OCI-LY1 (cell line): ENCODE results near the gene MIS18BP1.

Source experiments
- H2AFZ ChIP-seq: fragments of 200-600 bp; sonication (generic), shearing (Covaris generic); 2 replicates; pipeline ENCODE4 v1.6.0; 2014; ENCODE audit warnings: antibody characterized with exemption, mild to moderate bottlenecking, low read length
- H3F3A ChIP-seq: fragments of 200-600 bp; sonication (generic), shearing (Covaris generic); 2 replicates; pipeline ENCODE4 v1.6.0; 2014; ENCODE audit warnings: mild to moderate bottlenecking, antibody characterized with exemption, low read length, moderate library complexity; ENCODE audit not compliant: insufficient read depth
- H3K27ac ChIP-seq: fragments of 200-600 bp; sonication (generic); 2 replicates; pipeline ENCODE4 v1.5.1; 2014; ENCODE audit warnings: low read length, mixed run types, mild to moderate bottlenecking, low read depth; ENCODE audit not compliant: poor library complexity, severe bottlenecking
- H3K27me3 ChIP-seq: fragments of 200-600 bp; sonication (generic); 2 replicates; pipeline ENCODE4 v1.6.0; 2014; ENCODE audit warnings: antibody characterized with exemption, mild to moderate bottlenecking, low read length, moderate library complexity; ENCODE audit not compliant: insufficient read depth
- H3K36me3 ChIP-seq: fragments of 200-600 bp; sonication (generic); 2 replicates; pipeline ENCODE4 v1.6.1; 2014; ENCODE audit warnings: mild to moderate bottlenecking, antibody characterized with exemption, low read length, moderate library complexity, mixed read lengths; ENCODE audit not compliant: insufficient read depth
- H3K4me1 ChIP-seq: fragments of 200-600 bp; sonication (generic); 2 replicates; pipeline ENCODE4 v1.5.1; 2014; ENCODE audit warnings: mild to moderate bottlenecking, low read length, moderate library complexity; ENCODE audit not compliant: insufficient read depth, severe bottlenecking
- H3K4me2 ChIP-seq: fragments of 200-600 bp; sonication (generic), shearing (Covaris generic); 2 replicates; pipeline ENCODE4 v1.6.1; 2014; ENCODE audit warnings: low read length
- H3K4me3 ChIP-seq: fragments of 200-600 bp; sonication (generic); 2 replicates; pipeline ENCODE4 v1.5.1; 2014; ENCODE audit warnings: low read length, low read depth, mild to moderate bottlenecking, mixed read lengths; ENCODE audit not compliant: poor library complexity, severe bottlenecking
- H3K79me2 ChIP-seq: fragments of 200-600 bp; shearing (Covaris generic); 2 replicates; pipeline ENCODE4 v1.6.1; 2016; ENCODE audit warnings: mixed run types, low read length, mixed read lengths; ENCODE audit not compliant: insufficient read depth
- H3K9ac ChIP-seq: fragments of 200-600 bp; sonication (generic), shearing (Covaris generic); 2 replicates; pipeline ENCODE4 v1.6.1; 2014; ENCODE audit warnings: mild to moderate bottlenecking, low read length, mixed read lengths
- H3K9me2 ChIP-seq: fragments of 200-600 bp; sonication (generic), shearing (Covaris generic); 2 replicates; pipeline ENCODE4 v1.6.1; 2014; ENCODE audit warnings: low read depth, mild to moderate bottlenecking, low read length, mixed read lengths
- H3K9me3 ChIP-seq: fragments of 200-600 bp; shearing (Covaris generic); 2 replicates; pipeline ENCODE4 v1.6.1; 2014; ENCODE audit warnings: low read length, mixed read lengths
- H4K20me1 ChIP-seq: fragments of 200-600 bp; sonication (generic), shearing (Covaris generic); 2 replicates; pipeline ENCODE4 v1.6.0; 2016; ENCODE audit warnings: mild to moderate bottlenecking, low read length; ENCODE audit not compliant: insufficient read depth
- EZH2 ChIP-seq: fragments of 200-600 bp; sonication (generic), shearing (Covaris generic); IDR thresholded peaks from 2 replicates; pipeline ENCODE4 v1.8.0; 2017; ENCODE audit warnings: borderline replicate concordance, mixed run types, mild to moderate bottlenecking, antibody characterized with exemption, low read length, moderate library complexity, mixed read lengths
- TF ChIP-seq, protein P1 (sequence below): fragments of 200-600 bp; sonication (generic), shearing (Covaris generic); IDR thresholded peaks from 2 replicates; pipeline ENCODE4 v1.5.1; 2017; ENCODE audit warnings: mild to moderate bottlenecking, antibody characterized with exemption, low read length, moderate library complexity, mixed read lengths

Gene MIS18BP1

DNA sequence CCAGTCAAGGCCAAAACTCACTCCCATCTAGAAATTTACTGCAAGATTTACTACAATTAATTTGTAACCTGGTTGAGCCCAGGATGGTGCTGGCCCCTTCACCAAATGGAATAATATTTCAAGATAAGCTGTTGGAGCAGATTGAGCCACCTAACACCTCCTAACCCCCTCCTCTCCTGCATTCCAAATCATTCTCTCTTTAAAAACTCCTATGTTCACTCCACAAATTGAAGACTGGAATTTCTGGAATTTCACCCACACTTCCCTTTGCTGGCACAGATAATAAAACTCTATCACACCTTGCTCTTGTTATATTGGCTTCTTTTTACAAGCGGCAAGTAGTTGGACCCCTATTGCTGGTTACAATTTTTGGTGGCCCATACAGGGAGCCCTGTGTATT, 41.7 kb downstream of the MIS18BP1 start:
- Histone ChIP-seq H3K27me3 (no peaks in the 10 kb centered on the region), H3K9ac (no peak overlapping the region), H3K9me2 (no peaks in the 10 kb centered on the region), H3F3A (no peaks in the 10 kb centered on the region; the same call in 1 of the 2 replicates), H3K9me3 (no peaks in the 10 kb centered on the region), H3K27ac (no peak overlapping the region), H3K4me1 (no peaks in the 10 kb centered on the region), H3K36me3 (peaks cover 86% of the 10 kb centered on the region), H4K20me1 (no peaks in the 10 kb centered on the region), H3K4me3 (no peak overlapping the region), H3K4me2 (no peak overlapping the region), H2AFZ (no peak overlapping the region), H3K79me2 (no peaks in the 10 kb centered on the region)
- TF ChIP-seq, protein P1, sequence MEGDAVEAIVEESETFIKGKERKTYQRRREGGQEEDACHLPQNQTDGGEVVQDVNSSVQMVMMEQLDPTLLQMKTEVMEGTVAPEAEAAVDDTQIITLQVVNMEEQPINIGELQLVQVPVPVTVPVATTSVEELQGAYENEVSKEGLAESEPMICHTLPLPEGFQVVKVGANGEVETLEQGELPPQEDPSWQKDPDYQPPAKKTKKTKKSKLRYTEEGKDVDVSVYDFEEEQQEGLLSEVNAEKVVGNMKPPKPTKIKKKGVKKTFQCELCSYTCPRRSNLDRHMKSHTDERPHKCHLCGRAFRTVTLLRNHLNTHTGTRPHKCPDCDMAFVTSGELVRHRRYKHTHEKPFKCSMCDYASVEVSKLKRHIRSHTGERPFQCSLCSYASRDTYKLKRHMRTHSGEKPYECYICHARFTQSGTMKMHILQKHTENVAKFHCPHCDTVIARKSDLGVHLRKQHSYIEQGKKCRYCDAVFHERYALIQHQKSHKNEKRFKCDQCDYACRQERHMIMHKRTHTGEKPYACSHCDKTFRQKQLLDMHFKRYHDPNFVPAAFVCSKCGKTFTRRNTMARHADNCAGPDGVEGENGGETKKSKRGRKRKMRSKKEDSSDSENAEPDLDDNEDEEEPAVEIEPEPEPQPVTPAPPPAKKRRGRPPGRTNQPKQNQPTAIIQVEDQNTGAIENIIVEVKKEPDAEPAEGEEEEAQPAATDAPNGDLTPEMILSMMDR: no peak
- TF ChIP-seq EZH2: no peak

DNA sequence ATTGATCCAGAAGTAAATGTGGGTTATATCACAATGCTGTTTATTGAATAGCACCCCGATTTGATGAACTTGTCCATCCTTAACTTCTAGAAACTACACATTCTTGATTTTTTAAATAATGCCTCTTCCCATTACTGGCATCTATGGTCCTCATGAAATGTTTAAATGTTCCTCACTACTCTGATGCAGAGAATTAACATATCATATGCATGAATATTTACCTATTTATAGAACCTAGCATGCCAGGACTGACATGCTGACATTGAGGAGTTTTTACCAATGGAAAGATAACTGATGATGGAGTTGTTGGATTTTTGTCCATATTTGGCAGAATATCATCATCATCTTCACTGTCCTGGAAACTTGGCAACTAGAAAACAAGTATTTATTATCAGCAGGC, 42.8 kb downstream of the MIS18BP1 start:
- no peaks in the 10 kb centered on the region for H3K9me3 ChIP-seq
- H3K27ac ChIP-seq: no peak overlapping the region
- no peak for TF ChIP-seq EZH2
- TF ChIP-seq, protein P1: no peak
- no peaks in the 10 kb centered on the region for H3K79me2 ChIP-seq
- H3K4me2 ChIP-seq: no peak overlapping the region
- H3K4me3 ChIP-seq: no peak overlapping the region
- no peaks in the 10 kb centered on the region; the same call in 1 of the 2 replicates for H3F3A ChIP-seq
- H4K20me1 ChIP-seq: no peaks in the 10 kb centered on the region
- H3K9ac ChIP-seq: no peak overlapping the region
- no peak overlapping the region for H2AFZ ChIP-seq
- no peaks in the 10 kb centered on the region for H3K4me1 ChIP-seq
- H3K27me3 ChIP-seq: no peaks in the 10 kb centered on the region
- H3K36me3 ChIP-seq: peaks cover 86% of the 10 kb centered on the region
- H3K9me2 ChIP-seq: no peaks in the 10 kb centered on the region

DNA sequence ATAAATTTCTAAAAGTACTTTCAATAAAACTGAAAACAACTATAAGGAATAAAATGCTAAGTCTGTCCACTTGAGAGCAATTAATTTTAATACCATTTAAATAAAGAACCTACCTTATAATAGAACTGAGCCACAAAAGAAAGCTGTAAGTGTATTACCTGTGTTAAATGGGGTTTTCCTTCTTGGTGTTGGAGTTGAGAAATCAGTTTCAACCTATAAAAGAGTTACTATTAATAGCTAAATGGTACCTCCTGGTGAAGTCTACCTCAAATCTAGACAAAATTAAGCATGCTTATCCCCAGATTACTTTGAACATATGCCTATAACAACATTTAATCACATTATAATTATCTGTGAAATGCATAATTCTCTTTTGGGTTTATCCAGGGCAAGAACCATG, 48.8 kb downstream of the MIS18BP1 start:
- H2AFZ ChIP-seq: no peak overlapping the region
- no peaks in the 10 kb centered on the region for H3K27me3 ChIP-seq
- no peaks in the 10 kb centered on the region for H4K20me1 ChIP-seq
- H3K4me3 ChIP-seq: no peak overlapping the region
- peaks cover 72% of the 10 kb centered on the region for H3K36me3 ChIP-seq
- H3F3A ChIP-seq: no peaks in the 10 kb centered on the region
- H3K27ac ChIP-seq: no peak overlapping the region
- H3K79me2 ChIP-seq: no peaks in the 10 kb centered on the region
- no peaks in the 10 kb centered on the region for H3K4me1 ChIP-seq
- H3K9me2 ChIP-seq: no peaks in the 10 kb centered on the region
- TF ChIP-seq, protein P1: no peak
- TF ChIP-seq EZH2: no peak
- no peak overlapping the region for H3K9ac ChIP-seq
- H3K9me3 ChIP-seq: no peaks in the 10 kb centered on the region
- no peak overlapping the region for H3K4me2 ChIP-seq
